HG03457 (cell line): ENCODE results near the gene TRIM64C.
"Not testable (repeated sequence)": the region's sequence is repeated elsewhere in the genome, so short reads cannot be mapped to it uniquely, and the experiment has no call there.

ENCODE experiments used
- ATAC-seq: cut with Tn5 transposase; IDR thresholded peaks from one replicate; pipeline ENCODE4 v1.9.1; 2021; ENCODE audit warnings: moderate number of reproducible peaks; ENCODE audit not compliant: unreplicated experiment

TRIM64C gene

GRCh38 chr11:49059012-49059411 lies at the start of gene TRIM64C:
Gene TRIM64C, minus strand, starts transcription at chr11:49059112. Its CDS starts 0 bp downstream, at chr11:49059112.
- ATAC-seq: not testable (repeated sequence)

- ATAC-seq: not testable (repeated sequence)
These were observed 43.4 kb upstream of the TRIM64C start for GRCh38 chr11:49102356-49102755.

- ATAC-seq: not testable (repeated sequence)
These were observed 11.0 kb upstream of the TRIM64C start for GRCh38 chr11:49069897-49070296.

GRCh38 chr11:49049821-49050220 lies 9.1 kb downstream of the TRIM64C start:
- ATAC-seq: not testable (repeated sequence)

GRCh38 chr11:49048229-49048628 lies 10.7 kb downstream of the TRIM64C start:
- not testable (repeated sequence) for ATAC-seq

- ATAC-seq: not testable (repeated sequence)
These were observed 30.4 kb downstream of the TRIM64C start, which contains the start of gene TRIM49B for GRCh38 chr11:49028523-49028922. Gene TRIM49B, plus strand, starts transcription at chr11:49028823. Its CDS starts 2,777 bp downstream, at chr11:49031600.
